Adrenal gland (tissue), 5 donors: Measurements from ENCODE around the gene EFCC1.

Source experiments
- POLR2A ChIP-seq, 2 donors: fragments of 450-650 bp; IDR thresholded peaks; one replicate each; pipeline ENCODE4 v1.6.1; 2017; ENCODE audit warnings: antibody characterized with exemption in 2 of 2, mild to moderate bottlenecking in 2 of 2, moderate library complexity in 1 of 2
- TF ChIP-seq, protein P1 (sequence below), 6 experiments: fragments of 450-650 bp in 4 of 6; fragments of 200-600 bp in 2 of 6; sonication (generic) in 1 of 6; IDR thresholded peaks; 1 replicate in 5 of 6; 2 replicates in 1 of 6; pipeline versions ENCODE4 v1.5.1 to v1.8.0; 2016 to 2021; ENCODE audit warnings: antibody characterized with exemption in 6 of 6, mild to moderate bottlenecking in 2 of 6, moderate library complexity in 1 of 6
- donor health status: DM: no; HTN: no; CAD: no.

- TF ChIP-seq, protein P1, sequence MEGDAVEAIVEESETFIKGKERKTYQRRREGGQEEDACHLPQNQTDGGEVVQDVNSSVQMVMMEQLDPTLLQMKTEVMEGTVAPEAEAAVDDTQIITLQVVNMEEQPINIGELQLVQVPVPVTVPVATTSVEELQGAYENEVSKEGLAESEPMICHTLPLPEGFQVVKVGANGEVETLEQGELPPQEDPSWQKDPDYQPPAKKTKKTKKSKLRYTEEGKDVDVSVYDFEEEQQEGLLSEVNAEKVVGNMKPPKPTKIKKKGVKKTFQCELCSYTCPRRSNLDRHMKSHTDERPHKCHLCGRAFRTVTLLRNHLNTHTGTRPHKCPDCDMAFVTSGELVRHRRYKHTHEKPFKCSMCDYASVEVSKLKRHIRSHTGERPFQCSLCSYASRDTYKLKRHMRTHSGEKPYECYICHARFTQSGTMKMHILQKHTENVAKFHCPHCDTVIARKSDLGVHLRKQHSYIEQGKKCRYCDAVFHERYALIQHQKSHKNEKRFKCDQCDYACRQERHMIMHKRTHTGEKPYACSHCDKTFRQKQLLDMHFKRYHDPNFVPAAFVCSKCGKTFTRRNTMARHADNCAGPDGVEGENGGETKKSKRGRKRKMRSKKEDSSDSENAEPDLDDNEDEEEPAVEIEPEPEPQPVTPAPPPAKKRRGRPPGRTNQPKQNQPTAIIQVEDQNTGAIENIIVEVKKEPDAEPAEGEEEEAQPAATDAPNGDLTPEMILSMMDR (IDR thresholded peaks at IDR 0.05), result no peak
- TF ChIP-seq POLR2A (IDR thresholded peaks at IDR 0.05), result no peak
Observed at GRCh38 chr3:129070086-129070885, 69.2 kb downstream of the EFCC1 start.
